Measurements from ENCODE around the gene TRIM9. TPM values are rescaled to one million over a fixed set of nuclear protein-coding genes. Genes with fewer than 3 reads are reported as not detected.
"Not testable (repeated sequence)": the region's sequence is repeated elsewhere in the genome, so short reads cannot be mapped to it uniquely, and the experiment has no call there.

TRIM9 gene
- total RNA-seq, 1 donor from 2014 or later, result 0.47 TPM

DNA sequence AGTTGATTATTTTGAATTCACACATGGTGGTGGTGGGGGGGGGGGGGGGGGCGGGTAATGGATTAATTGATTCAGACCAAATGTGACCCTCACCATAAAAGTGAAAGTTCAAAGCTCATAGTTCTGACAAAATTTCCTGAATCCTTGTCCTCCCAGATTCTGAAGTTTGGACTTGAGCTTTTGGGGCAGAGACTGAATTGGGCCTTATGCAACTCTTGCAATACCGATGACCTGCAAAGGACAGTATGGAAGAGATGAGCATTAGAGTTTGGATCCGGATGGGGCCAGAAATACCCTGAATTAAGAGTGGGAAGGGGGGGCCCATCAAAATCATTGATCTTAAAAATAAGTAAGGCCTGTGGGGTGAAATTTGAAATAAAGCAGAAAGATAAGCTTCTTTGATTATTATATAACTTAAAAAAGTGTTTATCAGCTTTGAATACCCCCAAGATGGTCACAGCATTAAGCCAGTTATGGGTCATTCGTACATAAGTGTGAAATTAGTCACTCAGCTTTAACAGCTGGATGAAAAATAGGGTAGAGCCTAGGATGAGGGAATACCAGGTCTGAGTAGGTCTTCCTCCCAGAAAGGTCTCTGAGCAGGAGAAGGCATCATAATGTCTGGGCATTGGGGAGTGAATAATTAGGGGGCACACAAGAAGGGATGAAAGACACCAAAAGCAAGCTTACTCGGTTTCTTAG lies 148.5 kb downstream of the TRIM9 start:
- Mint-ChIP-seq H3K4me3 (no peak overlapping the region), H3K36me3 (ENCODE audit: low read depth) (no peaks in the 10 kb centered on the region), H3K27ac (no peak overlapping the region), H3K4me1 (peaks cover 6% of the 10 kb centered on the region), H3K9me3 (no peaks in the 10 kb centered on the region), H3K27me3 (peaks cover 32% of the 10 kb centered on the region)
- intact Hi-C loops (cut with micrococcal nuclease), result loop anchor here (10.0 kb wide), 1 partner anchor 148 kb away; the partner anchor contains the start of gene TRIM9
- DNase-seq, result no peak

DNA sequence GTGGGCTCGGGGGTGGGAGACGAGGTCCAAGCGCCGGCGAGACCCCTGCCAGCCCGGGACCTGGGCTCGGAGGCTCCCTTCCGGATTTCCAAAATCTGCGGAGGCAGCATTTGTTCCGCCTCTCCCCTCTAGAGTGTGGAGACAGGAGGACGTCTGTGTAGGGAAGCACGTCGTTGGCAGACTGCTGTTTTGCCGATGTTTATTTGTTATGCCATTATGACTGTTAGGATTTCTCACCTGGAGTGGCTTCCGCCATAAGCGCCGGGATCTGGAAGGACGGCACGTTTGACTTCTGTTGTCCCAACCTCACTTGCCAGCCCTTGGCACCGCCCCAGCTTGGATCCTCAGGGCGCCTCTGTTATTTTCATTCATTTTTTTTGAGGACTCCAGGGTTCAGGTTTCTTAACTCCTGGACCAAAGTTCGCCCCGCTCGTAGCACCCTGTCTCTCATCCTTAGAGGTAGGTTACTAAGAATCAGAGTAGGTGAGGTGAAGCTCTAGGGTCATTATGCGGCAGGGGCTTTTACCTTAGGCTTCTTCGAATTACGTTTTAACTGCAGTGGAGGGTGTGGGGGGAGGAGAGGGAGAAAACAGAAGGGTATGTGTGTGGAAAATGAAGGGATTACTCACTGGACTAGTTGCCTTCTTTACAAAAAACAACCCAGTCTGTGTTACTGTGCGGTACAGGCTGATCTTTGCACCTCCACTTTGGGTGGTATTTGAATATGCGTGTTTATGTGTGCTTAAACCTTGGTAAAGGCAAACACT lies 150.1 kb downstream of the TRIM9 start:
- H3K4me1 Mint-ChIP-seq, result peaks cover 6% of the 10 kb centered on the region
- H3K27ac Mint-ChIP-seq, result peak overlapping the region; percentile 53
- intact Hi-C loops (cut with micrococcal nuclease), result loop anchor here (10.0 kb wide), 1 partner anchor 150 kb away; the partner anchor contains the start of gene TRIM9
- no peaks in the 10 kb centered on the region for H3K9me3 Mint-ChIP-seq
- no peaks in the 10 kb centered on the region for H3K36me3 Mint-ChIP-seq (ENCODE audit: low read depth)
- peak; percentile 58 for DNase-seq
- peak overlapping the region; percentile 86 for H3K4me3 Mint-ChIP-seq
- H3K27me3 Mint-ChIP-seq, result peaks cover 39% of the 10 kb centered on the region

DNA sequence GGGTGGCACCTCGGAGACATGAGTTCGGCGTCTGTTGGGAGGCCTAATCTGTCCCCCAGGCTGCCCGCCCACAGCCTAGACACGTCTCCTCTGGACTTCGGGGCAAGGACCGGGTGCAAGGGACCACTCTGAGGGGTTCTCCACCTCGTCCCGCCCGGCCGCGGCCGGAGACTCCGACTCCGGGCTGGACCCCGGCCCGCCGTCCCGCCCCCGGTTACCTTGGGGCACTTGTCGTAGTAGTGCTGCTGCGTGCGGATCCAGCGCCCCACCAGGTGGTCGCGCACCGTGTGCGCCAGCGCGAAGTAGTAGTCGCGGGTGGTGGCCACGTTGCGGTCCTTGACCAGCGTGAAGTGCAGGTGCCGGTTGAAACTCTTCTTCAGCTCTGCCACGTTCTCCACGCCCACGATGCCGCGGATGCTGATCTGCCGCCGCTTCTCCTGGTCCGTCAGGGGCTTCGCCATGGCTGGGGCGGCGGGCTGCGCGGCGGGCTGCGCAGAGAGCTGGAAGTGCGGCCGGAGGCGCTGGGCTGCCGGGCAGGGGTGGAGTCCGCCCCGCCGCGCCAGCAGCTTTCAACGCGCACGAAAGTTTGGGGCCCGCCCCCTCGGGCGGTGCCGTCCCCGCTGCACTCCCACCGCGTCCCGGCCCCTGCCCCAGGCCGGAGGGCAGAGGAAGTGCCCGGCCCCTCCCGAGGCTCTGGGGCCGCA lies 150.8 kb downstream of the TRIM9 start, which contains the start of gene PYGL:
Gene PYGL, minus strand, starts transcription at position 541 of the 704 bp plus-strand sequence. Its CDS starts 80 bp downstream, at position 461.
- intact Hi-C loops (cut with micrococcal nuclease), result loop anchor here (10.0 kb wide), 1 partner anchor 151 kb away; the partner anchor contains the start of gene TRIM9
- no peaks in the 10 kb centered on the region for H3K36me3 Mint-ChIP-seq (ENCODE audit: low read depth)
- no peaks in the 10 kb centered on the region for H3K9me3 Mint-ChIP-seq
- peak; percentile 77 for DNase-seq
- peaks cover 6% of the 10 kb centered on the region for H3K4me1 Mint-ChIP-seq
- H3K27me3 Mint-ChIP-seq, result peaks cover 39% of the 10 kb centered on the region
- peak within 1 kb of the TSS; percentile 86 for H3K4me3 Mint-ChIP-seq
- H3K27ac Mint-ChIP-seq, result peak within 1 kb of the TSS; percentile 53

- H3K27me3 Mint-ChIP-seq, result peaks cover 39% of the 10 kb centered on the region
- peak; percentile 59 for DNase-seq
- intact Hi-C loops (cut with micrococcal nuclease), result loop anchor here (10.0 kb wide), 1 partner anchor 151 kb away; the partner anchor contains the start of gene TRIM9
- peak overlapping the region; percentile 73 for H3K4me3 Mint-ChIP-seq
- no peaks in the 10 kb centered on the region for H3K36me3 Mint-ChIP-seq (ENCODE audit: low read depth)
- H3K9me3 Mint-ChIP-seq, result no peaks in the 10 kb centered on the region
- peaks cover 6% of the 10 kb centered on the region for H3K4me1 Mint-ChIP-seq
- H3K27ac Mint-ChIP-seq, result no peak overlapping the region
Measured at GRCh38 chr14:50943261-50943942, 151.5 kb downstream of the TRIM9 start.

DNA sequence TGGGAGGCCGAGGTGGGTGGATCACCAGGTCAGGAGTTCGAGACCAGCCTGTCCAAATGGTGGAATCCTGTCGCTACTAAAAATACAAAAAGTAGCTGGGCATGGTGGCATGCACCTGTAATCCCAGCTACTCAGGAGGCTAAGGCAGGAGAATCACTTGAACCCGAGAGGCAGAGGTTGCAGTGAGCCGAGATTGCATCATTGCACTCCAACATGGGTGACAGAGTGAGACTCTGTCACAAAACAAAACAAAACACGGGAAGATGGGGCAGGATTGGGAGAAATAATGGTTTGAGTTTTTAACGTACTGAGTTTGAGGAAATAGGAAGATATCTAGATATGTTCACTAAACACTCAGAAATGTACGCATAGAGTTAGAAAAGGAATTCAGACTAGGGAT lies 153.3 kb downstream of the TRIM9 start:
- not testable (repeated sequence) for H3K36me3 Mint-ChIP-seq (ENCODE audit: low read depth); H3K4me3 Mint-ChIP-seq; H3K27ac Mint-ChIP-seq; H3K9me3 Mint-ChIP-seq; DNase-seq; H3K4me1 Mint-ChIP-seq
- peaks cover 37% of the 10 kb centered on the region for H3K27me3 Mint-ChIP-seq
- intact Hi-C loops (cut with micrococcal nuclease), result loop anchor here (10.0 kb wide), 1 partner anchor 153 kb away; the partner anchor contains the start of gene TRIM9

- Mint-ChIP-seq H3K4me1 (peaks cover 8% of the 10 kb centered on the region), H3K9me3 (no peaks in the 10 kb centered on the region), H3K27ac (no peak overlapping the region), H3K27me3 (peaks cover 36% of the 10 kb centered on the region), H3K4me3 (no peak overlapping the region), H3K36me3 (ENCODE audit: low read depth) (no peaks in the 10 kb centered on the region)
- intact Hi-C loops (cut with micrococcal nuclease), result loop anchor here (10.0 kb wide), 1 partner anchor 154 kb away; the partner anchor contains the start of gene TRIM9
- no peak for DNase-seq
Measured at GRCh38 chr14:50941151-50941550, 153.8 kb downstream of the TRIM9 start.

DNA sequence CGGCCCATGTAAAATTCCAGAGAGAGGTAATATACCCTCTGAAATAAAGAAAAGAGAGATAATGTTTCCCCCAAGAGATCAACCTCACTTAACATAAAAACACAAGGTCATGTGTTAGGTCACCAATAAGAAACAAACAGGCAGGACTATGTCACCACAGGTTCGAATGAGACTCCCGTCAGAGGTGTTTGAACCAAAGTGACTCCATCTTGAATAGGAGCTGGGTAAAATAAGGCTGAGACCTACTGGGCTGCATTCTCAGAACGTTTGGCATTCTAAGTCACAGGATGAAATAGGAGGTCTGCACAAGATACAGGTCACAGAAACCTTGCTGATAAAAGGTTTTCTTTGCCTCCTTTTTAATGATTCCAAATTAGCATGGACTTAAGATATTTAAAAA lies 157.1 kb downstream of the TRIM9 start:
- Mint-ChIP-seq H3K4me3 (no peak overlapping the region), H3K4me1 (peaks cover 2% of the 10 kb centered on the region), H3K27me3 (peaks cover 21% of the 10 kb centered on the region), H3K27ac (no peak overlapping the region), H3K36me3 (ENCODE audit: low read depth) (no peaks in the 10 kb centered on the region), H3K9me3 (no peaks in the 10 kb centered on the region)
- intact Hi-C loops (cut with micrococcal nuclease), result no loop called here
- DNase-seq, result no peak

DNA sequence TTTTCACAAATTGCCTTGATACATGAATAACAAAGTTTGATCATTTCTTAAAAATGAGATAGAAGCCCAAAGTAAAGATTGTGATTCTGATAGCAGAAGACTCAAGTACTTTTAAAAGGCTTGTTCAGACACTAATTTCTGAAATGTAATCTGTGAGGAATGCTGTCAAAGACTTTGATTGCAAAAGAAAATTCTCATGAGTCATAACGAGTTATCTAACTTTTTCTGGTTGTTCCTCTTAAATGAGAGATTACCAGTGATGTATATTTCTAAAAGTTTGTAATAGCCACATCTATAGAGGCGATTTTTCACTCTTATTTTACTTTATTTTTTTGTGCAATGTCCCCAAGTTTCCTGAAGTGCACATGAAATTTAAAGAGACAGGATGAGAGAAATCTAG lies 157.6 kb downstream of the TRIM9 start:
- DNase-seq, result no peak
- Mint-ChIP-seq H3K27ac (no peak overlapping the region), H3K4me1 (peaks cover 2% of the 10 kb centered on the region), H3K4me3 (no peak overlapping the region), H3K27me3 (peaks cover 19% of the 10 kb centered on the region), H3K9me3 (no peaks in the 10 kb centered on the region), H3K36me3 (ENCODE audit: low read depth) (no peaks in the 10 kb centered on the region)
- intact Hi-C loops (cut with micrococcal nuclease), result no loop called here

DNA sequence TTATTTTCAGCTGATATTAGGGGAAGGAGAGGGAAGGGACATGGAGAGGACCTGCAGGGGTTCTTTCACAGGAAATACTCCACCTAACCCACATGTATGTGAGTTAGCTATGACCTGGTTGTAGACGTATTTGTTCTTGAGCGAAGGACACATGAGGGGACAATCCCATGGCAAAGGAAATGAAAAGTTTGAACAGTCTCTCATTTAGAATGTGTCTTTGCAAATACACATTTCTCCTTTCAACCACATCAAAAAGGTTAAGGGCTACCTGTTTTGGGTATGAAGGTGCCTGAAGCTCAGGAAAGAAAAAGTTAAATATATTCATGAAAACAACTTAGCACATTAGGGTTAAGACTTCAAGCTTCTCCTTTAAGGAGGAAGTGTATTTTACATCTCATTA lies 158.0 kb downstream of the TRIM9 start:
- H3K27me3 Mint-ChIP-seq, result peaks cover 16% of the 10 kb centered on the region
- H3K9me3 Mint-ChIP-seq, result no peaks in the 10 kb centered on the region
- H3K4me1 Mint-ChIP-seq, result peaks cover 2% of the 10 kb centered on the region
- H3K27ac Mint-ChIP-seq, result no peak overlapping the region
- no peak for DNase-seq
- no peak overlapping the region for H3K4me3 Mint-ChIP-seq
- intact Hi-C loops (cut with micrococcal nuclease), result no loop called here
- no peaks in the 10 kb centered on the region for H3K36me3 Mint-ChIP-seq (ENCODE audit: low read depth)

- Mint-ChIP-seq H3K4me1 (peaks cover 2% of the 10 kb centered on the region), H3K27ac (no peak overlapping the region), H3K4me3 (no peak overlapping the region), H3K36me3 (ENCODE audit: low read depth) (no peaks in the 10 kb centered on the region), H3K9me3 (no peaks in the 10 kb centered on the region), H3K27me3 (peaks cover 11% of the 10 kb centered on the region)
- intact Hi-C loops (cut with micrococcal nuclease), result no loop called here
- DNase-seq, result no peak
Measured at GRCh38 chr14:50936016-50936340, 158.9 kb downstream of the TRIM9 start.

DNA sequence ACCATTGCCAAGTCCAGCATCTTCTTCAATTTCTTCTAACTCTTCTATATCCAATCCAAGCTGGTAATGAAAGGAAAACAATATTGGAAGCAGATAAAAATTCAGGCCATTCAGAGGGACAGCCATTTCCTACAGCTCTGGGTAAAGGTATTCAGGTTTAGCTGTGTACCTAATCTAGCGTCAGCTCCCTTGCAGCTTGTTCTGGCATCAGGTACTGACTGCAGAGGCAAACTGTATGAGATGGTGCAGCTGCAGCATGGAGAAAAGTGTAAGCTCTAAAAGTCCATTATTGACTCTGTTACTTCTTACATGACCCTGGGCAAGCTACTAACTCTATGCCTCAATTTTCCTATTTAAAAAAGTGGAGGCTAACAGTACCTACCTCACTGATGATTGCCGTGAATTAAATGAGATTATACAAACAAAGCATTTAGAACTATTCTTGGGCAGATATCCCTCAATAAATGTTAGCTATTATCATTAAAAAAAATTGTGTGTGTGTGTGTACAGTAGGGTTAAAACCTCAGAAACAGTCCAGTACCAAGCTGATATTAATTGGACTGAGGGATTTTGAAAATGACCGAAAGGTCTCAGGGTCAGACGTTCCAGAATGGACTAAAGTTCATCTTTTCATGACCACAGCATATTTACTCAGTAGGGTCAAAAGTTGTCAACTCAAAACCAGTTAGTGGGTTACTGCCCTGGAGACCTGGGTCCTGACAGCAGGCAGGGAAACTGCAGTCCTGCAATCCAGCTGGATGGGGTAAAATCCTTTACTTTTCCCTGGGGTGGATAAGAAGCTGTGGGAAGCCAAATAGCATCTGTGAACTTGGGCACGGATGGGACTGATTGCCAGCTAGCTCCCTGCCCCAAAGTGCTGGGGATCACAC lies 159.5 kb downstream of the TRIM9 start:
- Mint-ChIP-seq H3K27ac (no peak overlapping the region), H3K27me3 (peaks cover 8% of the 10 kb centered on the region), H3K4me1 (peaks cover 2% of the 10 kb centered on the region), H3K4me3 (no peak overlapping the region), H3K36me3 (ENCODE audit: low read depth) (no peaks in the 10 kb centered on the region), H3K9me3 (no peaks in the 10 kb centered on the region)
- DNase-seq, result no peak
- intact Hi-C loops (cut with micrococcal nuclease), result no loop called here

DNA sequence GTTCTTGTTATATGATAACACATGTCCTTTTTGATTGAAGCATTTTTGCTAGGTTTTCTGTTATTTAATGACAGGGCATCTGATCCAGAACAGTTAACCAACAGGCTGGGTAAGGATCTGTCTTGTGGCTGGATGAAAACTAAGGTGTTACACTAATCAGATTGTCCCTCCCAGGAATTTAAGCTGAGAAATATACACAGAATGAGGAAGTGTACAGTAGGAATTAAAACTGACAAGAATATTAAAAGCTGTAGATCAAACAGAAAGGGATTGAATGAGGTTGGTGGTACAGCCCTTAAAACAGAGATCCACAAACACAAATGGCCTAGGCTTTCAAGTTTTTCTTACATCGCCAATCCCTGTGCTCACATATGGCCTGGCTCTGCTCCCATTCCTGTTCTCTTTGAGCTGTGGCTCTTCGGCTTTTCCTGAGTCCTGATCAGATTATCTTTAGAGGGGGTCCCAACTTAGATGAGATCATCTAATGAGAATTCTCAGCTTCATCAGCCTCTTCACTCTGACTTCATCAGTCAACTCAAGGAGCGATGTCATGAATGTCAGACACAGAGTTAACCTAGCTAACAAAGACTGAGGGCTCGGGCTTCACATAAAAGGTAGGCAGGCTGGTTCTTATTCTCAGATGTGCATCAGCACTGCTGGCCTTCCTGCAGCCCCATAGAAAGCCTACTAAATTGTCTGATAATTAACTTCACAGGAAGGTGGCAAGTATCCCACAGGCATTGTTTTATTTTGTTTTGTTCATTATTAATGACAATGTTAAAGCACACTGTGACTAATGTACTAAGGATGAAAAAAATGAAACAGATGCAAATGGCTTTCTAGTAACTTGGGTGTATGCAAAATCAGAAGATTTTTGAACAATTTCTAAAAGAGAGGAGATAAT lies 162.1 kb downstream of the TRIM9 start:
- peaks cover 2% of the 10 kb centered on the region for H3K4me1 Mint-ChIP-seq
- no peaks in the 10 kb centered on the region for H3K9me3 Mint-ChIP-seq
- no peaks in the 10 kb centered on the region for H3K36me3 Mint-ChIP-seq (ENCODE audit: low read depth)

More for the DNA sequence above, 162.1 kb downstream of the TRIM9 start:
- no peak for DNase-seq
- no peak overlapping the region for H3K27ac Mint-ChIP-seq
- no peak overlapping the region for H3K4me3 Mint-ChIP-seq
- intact Hi-C loops (cut with micrococcal nuclease), result no loop called here
- peaks cover 10% of the 10 kb centered on the region for H3K27me3 Mint-ChIP-seq
